Keratinocyte (primary cell): ENCODE measurements around the gene CEP43.

Experiments used
- CTCF ChIP-seq, 3 experiments: IDR thresholded peaks in 1 of 3; conservative IDR thresholded peaks in 1 of 3; optimal IDR thresholded peaks in 1 of 3; 2 replicates in 2 of 3; 3 replicates in 1 of 3; pipeline versions ENCODE3 to v1.5.1; 2011; ENCODE audit warnings: low read length in 3 of 3, mild to moderate bottlenecking in 3 of 3, moderate library complexity in 2 of 3, control low read depth in 1 of 3, inconsistent platforms in 1 of 3; ENCODE audit not compliant: insufficient read depth in 2 of 3; ENCODE audit errors: extremely low read depth in 1 of 3
- EZH2 ChIP-seq: IDR thresholded peaks from one replicate; pipeline ENCODE4 v1.6.1; 2012; ENCODE audit warnings: inconsistent platforms, mild to moderate bottlenecking, low read length, moderate library complexity

GRCh38 chr6:167045828-167046580, 46.8 kb downstream of the CEP43 start:
- TF ChIP-seq CTCF (optimal IDR thresholded peaks at IDR 0.05 in 1 of 3, IDR thresholded peaks at IDR 0.05 in 1 of 3, conservative IDR thresholded peaks at IDR 0.05 in 1 of 3; ENCODE audit: extremely low read depth in 1 of 3, insufficient read depth in 2 of 3, low read length in 3 of 3) (peak in 2 of 3 experiments; percentile 25 to 34), EZH2 (no peak)
